ENCODE results near the gene SPTB. TPM values are rescaled to one million over a fixed set of nuclear protein-coding genes. Genes with fewer than 3 reads are reported as not detected.

The SPTB gene
- total RNA-seq, 4 donors from 2014 or later = 123 to 554 (median 266) TPM

- Histone ChIP-seq H3K27ac (peak overlapping the region in 1 of 4 donors; percentile 4), H3K4me1 (no peaks in the 10 kb centered on the region), H3K27me3 (no peaks in the 10 kb centered on the region), H3K36me3 (no peaks in the 10 kb centered on the region), H3K9me3 (no peaks in the 10 kb centered on the region), H3K4me3 (no peak overlapping the region)
- in situ Hi-C loops (cut with MboI; ENCODE audit: low sequenced_read_pairs in 4 of 4) (no loop called here), intact Hi-C loops (cut with DNase I; ENCODE audit: low total_unique reads) (no loop called here)
- TF ChIP-seq CTCF (IDR thresholded peaks at IDR 0.05 in 4 of 5, conservative IDR thresholded peaks at IDR 0.05 in 1 of 5) (no peak), POLR2A (IDR thresholded peaks at IDR 0.05) (no peak)
- no peak for DNase-seq
- ATAC-seq = no peak
These were observed 153.2 kb downstream of the SPTB start for GRCh38 chr14:64726585-64726890.

- peak in 1 of 2 donors; percentile 6 for DNase-seq
- peaks cover under 1 to 3% of the 10 kb centered on the region in 2 donors for H3K4me1 ChIP-seq
- no peak for ATAC-seq
- H3K36me3 ChIP-seq = no peaks in the 10 kb centered on the region
- in situ Hi-C loops (cut with MboI; ENCODE audit: low sequenced_read_pairs in 4 of 4) = no loop called here
- H3K9me3 ChIP-seq = no peaks in the 10 kb centered on the region
- no peak overlapping the region for H3K4me3 ChIP-seq
- intact Hi-C loops (cut with DNase I; ENCODE audit: low total_unique reads) = no loop called here
- no peak for TF ChIP-seq POLR2A (IDR thresholded peaks at IDR 0.05)
- TF ChIP-seq CTCF (IDR thresholded peaks at IDR 0.05 in 4 of 5, conservative IDR thresholded peaks at IDR 0.05 in 1 of 5) = no peak
- H3K27ac ChIP-seq = peak overlapping the region in 1 of 4 donors; percentile 23
- no peaks in the 10 kb centered on the region for H3K27me3 ChIP-seq
These were observed 153.7 kb downstream of the SPTB start for GRCh38 chr14:64725879-64726584.

- Histone ChIP-seq H3K9me3 (no peaks in the 10 kb centered on the region), H3K27ac (peak overlapping the region in 3 of 4 donors; percentile 24 to 70 (median 44)), H3K27me3 (no peaks in the 10 kb centered on the region), H3K4me1 (peaks cover 3 to 7% of the 10 kb centered on the region in 2 donors), H3K36me3 (no peaks in the 10 kb centered on the region), H3K4me3 (no peak overlapping the region)
- DNase-seq (peak in 1 of 2 donors; percentile 9), ATAC-seq (no peak)
- no peak for TF ChIP-seq POLR2A (IDR thresholded peaks at IDR 0.05)
- no peak for TF ChIP-seq CTCF (IDR thresholded peaks at IDR 0.05 in 4 of 5, conservative IDR thresholded peaks at IDR 0.05 in 1 of 5)
- in situ Hi-C loops (cut with MboI; ENCODE audit: low sequenced_read_pairs in 4 of 4) = no loop called here
- intact Hi-C loops (cut with DNase I; ENCODE audit: low total_unique reads) = no loop called here
These were observed 154.4 kb downstream of the SPTB start for GRCh38 chr14:64725261-64725815.

GRCh38 chr14:64724578-64724930 is 155.2 kb downstream of the SPTB start:
- Histone ChIP-seq H3K27ac (peak overlapping the region; percentile 5 to 70 (median 48)), H3K36me3 (no peaks in the 10 kb centered on the region), H3K27me3 (no peaks in the 10 kb centered on the region), H3K4me3 (no peak overlapping the region), H3K4me1 (peaks cover 3 to 10% of the 10 kb centered on the region in 2 donors), H3K9me3 (no peaks in the 10 kb centered on the region)
- TF ChIP-seq CTCF (IDR thresholded peaks at IDR 0.05 in 4 of 5, conservative IDR thresholded peaks at IDR 0.05 in 1 of 5) (no peak), POLR2A (IDR thresholded peaks at IDR 0.05) (no peak)
- DNase-seq = peak in 1 of 2 donors; percentile 8
- in situ Hi-C loops (cut with MboI; ENCODE audit: low sequenced_read_pairs in 4 of 4) (no loop called here), intact Hi-C loops (cut with DNase I; ENCODE audit: low total_unique reads) (no loop called here)
- ATAC-seq = no peak
